ENCODE results near the gene ISOC2.
"Not testable (repeated sequence)": the region's sequence is repeated elsewhere in the genome, so short reads cannot be mapped to it uniquely, and the experiment has no call there.

Gene ISOC2, protein sequence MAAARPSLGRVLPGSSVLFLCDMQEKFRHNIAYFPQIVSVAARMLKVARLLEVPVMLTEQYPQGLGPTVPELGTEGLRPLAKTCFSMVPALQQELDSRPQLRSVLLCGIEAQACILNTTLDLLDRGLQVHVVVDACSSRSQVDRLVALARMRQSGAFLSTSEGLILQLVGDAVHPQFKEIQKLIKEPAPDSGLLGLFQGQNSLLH

DNA sequence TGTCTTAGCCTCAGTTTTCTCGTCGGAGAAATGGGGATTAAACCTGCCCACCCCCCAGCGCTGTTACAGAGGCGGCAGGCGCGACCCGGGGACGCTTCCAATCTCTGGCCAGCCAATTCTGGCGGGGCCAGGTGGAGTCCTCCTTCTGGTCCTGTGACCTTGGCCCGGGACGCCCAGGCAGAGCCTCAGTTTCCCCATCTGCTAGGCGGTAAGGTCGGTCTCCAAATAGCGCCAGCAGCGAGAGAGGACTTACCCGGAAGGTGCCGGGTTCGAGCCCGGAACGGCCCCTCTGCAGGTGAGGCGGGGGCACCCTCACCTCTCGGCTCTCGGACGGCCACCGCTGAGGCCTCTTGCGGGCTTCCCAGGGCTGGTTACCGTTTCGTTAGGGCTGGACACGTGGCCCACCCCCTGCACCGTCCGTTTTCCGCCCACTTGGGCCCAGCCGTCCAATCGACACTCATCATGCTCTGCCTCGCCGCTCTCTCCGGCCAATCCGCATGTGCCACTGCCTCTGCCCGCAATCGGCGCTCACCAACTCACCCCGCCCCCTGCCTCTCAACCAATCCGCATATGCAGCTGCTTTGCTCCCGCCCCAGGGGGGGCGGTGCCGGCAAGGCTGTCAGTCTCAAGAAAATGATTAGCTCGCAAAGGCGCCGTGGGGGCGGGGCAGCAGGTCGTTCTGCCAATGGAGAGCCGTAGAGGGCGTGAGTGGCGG, at the start of gene ISOC2:
TSS of gene ISOC2 (minus strand) at position 384 of the 715 bp plus-strand sequence. CDS start 5,156 bp downstream, outside the sequence.
- DNase-seq (ENCODE audit: low read depth in 3 of 3, low spot score in 1 of 3), result peak; percentile 99 to 100 (median 100)

DNA sequence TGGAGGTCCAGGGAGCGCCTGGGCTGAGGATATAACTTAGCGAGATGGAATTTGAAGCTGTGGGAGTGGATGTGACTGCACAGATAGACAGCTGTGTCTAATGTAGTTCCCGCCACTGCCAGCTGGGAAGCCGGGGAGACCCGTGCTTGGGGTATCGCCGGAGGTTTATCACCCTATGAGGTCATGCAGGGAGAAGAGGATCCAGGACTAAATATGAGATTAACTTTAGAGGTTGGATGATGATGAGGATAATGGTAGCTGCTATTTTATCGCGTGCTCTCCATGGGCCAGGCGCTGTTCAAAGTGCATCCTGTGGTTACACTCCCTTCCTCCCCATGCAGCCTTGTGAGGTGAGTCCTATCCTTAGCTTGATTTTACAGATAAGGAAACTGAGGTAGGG, 46.7 kb upstream of the ISOC2 start:
- DNase-seq (ENCODE audit: low read depth in 3 of 3, low spot score in 1 of 3), result no peak

DNA sequence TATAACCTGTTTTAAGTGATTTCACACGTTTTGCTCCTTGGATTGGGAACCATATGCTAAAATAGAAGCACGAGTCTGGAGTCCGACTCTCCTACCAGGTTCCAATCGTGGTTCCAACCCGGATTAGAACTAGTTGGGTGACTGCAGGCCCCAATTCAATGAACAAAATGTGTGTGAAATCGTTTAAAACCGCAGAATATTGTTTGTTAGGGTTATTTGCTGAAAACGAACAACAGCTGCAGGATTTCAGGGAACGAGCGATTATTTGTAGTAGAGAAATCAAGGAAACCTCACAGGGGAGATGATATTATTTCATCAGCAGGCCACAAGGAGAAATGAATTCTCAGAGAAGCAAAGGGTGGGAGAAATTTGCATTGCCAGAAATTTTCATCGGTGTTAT, 43.5 kb upstream of the ISOC2 start:
- DNase-seq (ENCODE audit: low read depth in 3 of 3, low spot score in 1 of 3), result no peak

DNA sequence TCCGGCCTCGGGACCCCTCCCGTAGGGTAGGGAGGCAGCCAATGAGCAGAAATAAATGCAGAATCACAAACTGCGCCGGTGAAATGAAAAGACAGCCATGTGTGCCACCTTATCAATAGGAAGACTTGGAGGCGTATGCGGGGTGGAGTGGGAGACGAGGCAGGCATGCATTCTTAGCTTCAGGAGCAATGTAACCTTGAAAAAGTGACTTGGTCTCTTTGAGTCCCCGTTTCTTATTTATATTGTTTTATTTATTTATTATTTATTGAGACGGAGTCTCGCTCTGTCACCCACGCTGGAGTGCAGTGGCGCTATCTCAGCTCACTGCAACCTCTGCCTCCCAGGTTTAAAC, 42.8 kb upstream of the ISOC2 start:
- DNase-seq (ENCODE audit: low read depth in 3 of 3, low spot score in 1 of 3), result no peak

DNA sequence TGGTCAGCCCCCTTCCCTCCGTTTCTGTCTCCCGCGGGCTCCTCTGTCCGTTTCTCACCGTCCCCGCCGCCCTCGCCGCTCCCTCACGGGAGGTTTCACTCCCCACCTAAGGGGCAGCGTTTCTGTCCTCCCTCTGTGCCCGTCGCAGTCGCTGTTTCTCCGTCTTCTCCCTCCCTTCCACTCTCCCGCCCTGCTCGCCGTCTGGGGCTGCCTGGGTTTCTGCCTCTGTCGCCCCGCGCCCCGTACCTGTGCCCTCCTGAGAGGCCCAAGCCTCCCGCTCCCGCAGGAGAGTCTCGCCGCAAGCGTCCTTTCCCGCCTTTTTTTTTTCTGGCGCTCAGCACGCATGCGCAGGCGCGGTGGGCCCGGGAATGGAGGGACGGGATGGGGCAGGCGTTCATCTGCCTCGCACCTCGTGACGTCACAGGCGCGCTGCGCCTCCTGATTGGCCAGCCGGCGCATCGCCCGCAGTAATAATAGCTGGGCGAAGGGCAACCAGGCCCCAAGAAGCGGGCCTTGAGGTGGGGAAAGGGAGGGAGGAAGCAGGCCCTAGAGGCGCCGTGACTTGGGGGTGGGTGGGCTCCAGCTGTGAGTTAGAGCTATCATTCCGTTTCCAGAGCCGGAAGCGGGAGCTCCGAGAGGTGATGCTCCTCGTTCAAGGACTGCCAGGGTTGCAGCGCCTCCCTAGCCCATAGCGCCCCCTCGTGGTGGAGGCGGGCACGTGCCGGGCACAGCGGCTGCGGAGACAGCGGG, 42.2 kb upstream of the ISOC2 start:
- peak; percentile 84 to 96 (median 86) for DNase-seq (ENCODE audit: low read depth in 3 of 3, low spot score in 1 of 3)

DNA sequence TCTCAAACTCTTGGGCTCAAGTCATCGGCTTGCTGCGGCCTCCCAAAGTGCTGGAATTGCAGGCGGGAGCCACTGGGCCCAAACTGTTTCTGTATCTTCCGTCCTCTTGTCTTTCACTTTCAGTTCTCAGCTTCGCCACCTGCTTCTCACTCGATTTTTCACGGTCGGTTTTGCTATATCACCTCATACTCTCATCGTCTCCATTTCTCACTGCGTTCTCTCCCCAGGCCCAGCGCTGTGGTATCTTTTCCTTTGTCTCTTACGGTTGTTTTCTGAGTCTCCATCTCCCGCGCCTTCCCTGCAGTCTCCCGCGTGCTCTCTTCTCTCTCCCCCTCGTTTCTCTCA, 41.7 kb upstream of the ISOC2 start:
- no peak for DNase-seq (ENCODE audit: low read depth in 3 of 3, low spot score in 1 of 3)

DNA sequence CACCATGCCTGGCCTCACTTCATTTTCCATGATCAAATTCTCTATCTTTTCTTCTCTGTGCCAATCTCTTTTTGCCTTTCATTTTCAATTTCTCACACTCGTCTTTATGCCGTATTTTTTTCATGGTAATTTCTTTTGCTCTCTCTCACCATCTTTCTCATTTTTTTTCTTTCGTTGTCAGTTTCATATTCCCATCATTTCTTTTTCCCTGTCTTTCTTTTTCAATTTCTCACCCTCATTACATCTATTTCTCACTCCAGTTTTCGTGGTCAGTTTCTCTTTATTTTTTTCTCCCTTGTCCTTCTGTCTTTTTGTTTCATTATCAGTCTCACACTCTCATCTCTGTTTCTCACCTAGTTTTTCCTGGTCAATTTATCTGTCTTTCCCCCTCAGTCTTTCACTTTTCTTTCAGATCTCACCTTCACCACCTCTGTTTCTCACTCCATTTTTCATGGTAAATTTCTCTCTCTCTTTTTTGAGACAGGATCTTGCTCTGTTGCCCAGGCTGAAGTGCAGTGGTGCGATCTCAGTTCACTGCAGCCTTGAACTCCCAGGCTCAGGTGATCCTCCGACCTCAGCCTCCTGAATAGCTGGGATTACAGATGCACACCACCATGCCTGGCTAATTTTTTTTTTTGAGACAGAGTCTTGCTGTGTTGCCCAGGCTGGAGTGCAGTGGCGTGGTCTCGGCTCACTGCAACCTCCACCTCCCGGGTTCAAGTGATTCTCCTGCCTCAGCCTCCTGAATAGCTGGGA, 40.9 kb upstream of the ISOC2 start:
- no peak for DNase-seq (ENCODE audit: low read depth in 3 of 3, low spot score in 1 of 3)

DNA sequence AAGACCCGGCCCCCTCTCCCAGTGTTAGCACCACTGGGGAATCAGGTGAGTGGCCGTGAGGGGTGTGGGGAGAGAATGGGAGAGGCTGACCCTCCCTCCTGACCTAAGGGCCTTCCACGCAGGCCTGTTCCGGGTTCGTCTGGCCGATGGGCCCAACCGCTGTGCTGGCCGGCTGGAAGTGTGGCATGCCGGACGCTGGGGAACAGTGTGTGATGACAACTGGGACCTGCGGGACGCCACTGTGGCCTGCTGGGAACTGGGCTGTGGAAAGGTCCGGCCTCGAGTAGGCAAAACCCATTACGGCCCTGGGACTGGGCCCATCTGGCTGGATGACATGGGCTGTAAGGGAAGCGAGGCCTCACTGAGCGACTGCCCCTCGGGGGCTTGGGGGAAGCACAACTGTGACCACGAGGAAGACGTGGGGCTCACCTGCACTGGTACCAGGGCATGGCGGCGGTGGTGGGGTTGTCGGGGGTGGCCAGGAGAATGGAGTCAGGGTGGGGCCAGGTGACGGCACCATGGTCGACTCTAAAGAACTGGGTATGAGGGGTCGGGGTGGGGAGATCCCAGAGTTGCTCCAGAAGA, 39.0 kb upstream of the ISOC2 start:
- DNase-seq (ENCODE audit: low read depth in 3 of 3, low spot score in 1 of 3), result no peak

DNA sequence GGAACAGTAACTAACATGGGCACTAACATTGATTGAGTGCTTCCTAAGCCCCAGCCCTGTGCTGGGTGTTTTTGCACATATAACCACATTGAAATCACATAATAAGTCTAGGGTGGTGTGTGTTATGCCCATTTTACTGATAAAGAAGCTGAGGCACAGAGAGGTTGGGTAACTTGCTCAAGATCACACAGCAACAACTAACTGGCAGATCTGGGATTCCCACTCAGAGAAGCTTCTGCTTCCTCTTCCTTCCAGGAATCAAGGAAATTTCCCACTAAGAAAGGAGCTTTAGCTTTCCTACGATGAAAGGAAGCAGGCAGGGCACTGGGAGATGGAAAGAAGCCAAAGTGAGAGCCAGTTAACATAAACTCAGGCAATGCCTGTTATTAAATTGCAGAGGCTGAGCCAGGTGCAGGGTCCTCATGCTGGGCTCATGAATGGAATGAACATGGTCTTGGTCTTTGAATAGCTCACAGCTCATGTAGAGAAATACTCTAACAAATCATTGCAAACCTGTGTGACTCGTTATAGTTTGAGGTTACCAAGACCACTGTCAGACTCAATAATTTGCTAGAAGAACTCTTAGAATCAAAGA, 36.9 kb upstream of the ISOC2 start:
- DNase-seq (ENCODE audit: low read depth in 3 of 3, low spot score in 1 of 3), result no peak

DNA sequence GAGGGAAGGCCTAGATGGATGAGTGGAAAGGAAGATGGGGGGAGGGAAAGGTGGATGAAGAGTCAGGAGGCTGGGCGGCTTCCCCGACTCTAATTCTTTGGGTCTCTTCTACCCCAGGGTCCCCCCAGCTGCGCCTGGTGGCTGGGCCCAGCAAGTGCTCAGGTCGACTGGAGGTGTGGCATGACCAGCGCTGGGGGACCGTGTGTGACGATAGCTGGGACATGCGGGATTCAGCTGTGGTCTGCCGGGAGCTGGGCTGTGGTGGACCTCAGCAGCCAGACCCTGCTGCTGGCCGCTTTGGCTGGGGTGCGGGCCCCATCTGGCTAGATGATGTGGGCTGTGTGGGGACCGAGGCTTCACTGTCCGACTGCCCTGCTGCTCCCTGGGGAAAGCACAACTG, 36.3 kb upstream of the ISOC2 start:
- DNase-seq (ENCODE audit: low read depth in 3 of 3, low spot score in 1 of 3), result no peak

DNA sequence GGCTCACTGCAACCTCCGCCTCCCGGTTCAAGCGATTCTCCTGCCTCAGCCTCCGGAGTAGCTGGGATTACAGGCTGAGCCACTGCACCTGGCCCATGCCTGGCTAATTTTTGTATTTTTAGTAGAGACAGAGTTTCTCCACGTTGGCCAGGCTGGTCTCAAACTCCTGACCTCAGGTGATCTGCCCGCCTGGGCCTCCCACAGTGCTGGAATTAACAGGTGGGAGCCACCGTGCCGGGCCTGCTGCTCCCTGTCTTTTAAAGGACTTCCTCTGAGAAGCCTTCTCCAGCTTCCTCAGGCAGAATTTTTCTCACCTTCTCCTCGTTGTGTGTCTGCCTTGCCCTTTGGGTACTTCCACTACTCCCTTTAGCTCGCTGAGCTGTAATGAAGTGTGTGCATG, 35.4 kb upstream of the ISOC2 start:
- DNase-seq (ENCODE audit: low read depth in 3 of 3, low spot score in 1 of 3), result not testable (repeated sequence)

DNA sequence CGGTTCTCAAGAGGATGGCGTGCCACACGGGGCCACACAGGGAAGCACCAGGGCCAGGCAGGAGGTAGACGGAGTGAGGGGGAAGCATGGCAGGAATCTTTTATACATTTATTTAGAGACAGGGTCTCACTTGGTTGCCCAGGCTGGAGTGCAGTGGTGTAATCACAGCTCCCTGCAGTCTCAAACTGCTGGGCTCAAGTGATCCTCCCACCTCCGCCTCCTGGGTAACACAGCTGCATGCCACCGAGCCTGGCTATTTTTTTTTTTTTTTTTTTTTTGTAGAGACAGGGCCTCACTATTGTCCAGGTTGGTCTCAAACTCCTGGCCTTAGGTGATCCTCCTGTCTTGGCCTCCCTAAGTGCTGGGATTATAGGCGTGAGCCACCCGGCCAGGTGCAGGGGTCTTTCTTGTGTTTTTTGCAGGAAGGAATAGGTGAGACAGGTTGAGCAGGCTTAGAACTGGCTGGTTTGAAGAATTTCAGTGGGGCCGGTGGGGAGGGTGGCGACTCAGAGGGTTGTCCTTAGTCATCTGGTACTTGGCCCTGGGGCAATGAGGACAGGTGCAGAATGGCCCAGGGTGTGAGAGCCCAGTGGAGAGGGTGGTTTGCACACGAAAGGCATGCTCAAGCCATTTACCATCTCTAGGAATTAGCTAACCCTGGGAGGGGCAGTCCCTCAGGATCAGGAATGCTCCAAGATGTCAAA, 34.4 kb upstream of the ISOC2 start:
- DNase-seq (ENCODE audit: low read depth in 3 of 3, low spot score in 1 of 3), result no peak

DNA sequence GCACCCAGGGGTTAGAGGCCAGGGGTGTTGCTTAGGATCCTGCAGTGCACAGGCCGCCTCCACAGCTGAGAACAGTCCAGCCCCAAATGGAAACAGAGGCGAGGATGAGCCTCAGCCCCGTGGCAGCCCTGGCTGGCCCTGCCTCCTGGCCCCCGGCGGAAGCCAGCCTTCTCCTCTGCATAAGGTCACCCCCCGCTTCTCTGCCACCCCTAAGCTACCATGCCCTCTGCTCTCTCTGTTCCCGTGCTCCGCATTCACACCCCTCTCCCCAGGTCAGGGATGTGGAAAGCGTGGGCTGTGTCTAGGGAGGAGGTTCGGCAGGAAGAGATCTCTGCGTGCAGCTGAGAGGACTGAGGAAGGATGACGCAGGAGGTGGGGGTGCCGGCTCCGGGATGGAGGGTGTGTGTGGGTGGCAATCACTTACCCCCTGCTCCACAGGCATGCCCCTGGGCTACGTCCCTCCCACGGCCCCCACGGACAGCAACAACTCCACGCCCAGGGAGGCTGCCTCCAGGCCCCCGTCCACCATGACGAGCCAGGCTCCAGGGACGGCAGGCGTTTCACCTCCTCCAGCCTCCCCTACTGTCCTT, 32.8 kb upstream of the ISOC2 start:
- no peak for DNase-seq (ENCODE audit: low read depth in 3 of 3, low spot score in 1 of 3)

DNA sequence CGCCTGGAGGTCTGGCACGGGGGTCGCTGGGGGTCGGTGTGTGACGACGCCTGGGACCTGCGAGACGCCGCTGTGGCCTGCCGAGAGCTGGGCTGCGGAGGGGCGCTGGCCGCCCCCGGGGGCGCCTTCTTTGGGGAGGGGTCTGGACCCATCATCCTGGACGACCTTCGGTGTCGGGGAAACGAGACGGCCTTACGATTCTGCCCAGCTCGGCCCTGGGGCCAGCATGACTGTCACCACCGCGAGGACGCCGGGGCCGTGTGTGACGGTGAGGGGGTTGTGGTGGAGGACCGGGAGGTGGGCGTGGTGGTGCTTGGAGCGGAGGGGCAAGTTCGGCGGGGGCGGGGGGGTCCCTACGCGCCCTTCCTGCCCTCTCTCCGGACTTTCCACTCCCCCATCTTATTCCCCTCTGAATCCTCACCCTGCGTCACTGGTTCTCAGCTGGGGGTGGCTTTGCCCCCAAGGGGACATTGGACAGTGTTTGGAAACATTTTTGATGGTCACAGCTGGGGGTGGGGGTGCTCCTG, 32.3 kb upstream of the ISOC2 start:
- no peak for DNase-seq (ENCODE audit: low read depth in 3 of 3, low spot score in 1 of 3)

DNA sequence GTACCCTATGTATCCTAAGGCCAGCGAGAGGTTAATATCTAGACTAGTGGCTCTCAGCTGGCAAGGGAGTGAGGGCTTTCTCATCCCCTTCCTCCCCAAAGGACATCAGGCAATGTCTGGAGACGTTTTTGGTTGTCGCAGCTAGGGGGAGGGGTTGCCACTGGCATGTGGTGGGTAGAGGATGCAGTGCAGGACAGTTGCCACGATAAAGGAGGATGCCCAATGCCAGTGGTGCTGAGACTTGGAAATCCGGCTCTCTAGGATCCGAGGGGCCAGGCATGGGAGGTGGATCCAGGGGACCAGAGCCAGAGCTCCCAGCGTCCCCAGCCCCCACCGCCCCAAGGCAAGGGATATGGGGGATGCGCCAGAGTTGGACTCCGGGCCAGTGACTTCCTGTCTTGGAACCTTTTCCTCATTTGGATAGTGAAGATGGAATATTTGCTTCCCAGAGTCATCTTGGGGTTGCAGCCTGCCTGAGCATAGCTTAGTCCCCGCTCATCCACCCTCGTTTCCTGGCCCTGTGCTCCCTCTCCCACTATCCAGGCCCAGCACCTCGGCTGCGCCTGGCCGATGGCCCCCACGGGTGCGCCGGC, 31.7 kb upstream of the ISOC2 start:
- DNase-seq (ENCODE audit: low read depth in 3 of 3, low spot score in 1 of 3), result no peak

DNA sequence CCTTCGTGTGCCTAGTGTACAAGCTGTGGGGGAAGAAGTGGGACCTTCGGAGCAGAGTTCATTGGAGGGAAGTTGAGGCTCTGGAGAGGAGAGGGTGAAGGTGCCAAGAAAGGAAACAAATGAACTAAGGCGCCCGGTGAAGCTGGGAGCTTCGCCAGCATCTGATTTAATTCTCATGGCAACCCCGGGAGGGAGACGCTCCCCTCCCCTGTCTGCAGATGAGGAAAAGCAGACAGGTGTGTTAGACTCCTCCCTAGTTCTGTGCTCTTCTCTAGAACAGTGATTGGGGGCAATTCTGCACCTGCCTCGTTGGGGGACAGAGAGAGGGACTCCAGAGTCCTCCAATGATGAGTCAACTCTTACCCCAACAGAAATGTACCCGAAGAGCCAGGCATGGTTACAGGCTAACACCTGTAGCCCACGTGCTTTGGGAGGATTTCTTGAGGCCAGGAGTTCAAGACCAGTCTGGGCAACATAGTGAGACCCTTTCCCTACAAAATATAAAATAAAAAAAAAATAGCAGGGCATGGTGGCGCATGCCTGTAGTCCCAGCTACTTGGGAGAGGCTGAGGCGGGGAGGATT, 31.0 kb upstream of the ISOC2 start:
- DNase-seq (ENCODE audit: low read depth in 3 of 3, low spot score in 1 of 3), result no peak

DNA sequence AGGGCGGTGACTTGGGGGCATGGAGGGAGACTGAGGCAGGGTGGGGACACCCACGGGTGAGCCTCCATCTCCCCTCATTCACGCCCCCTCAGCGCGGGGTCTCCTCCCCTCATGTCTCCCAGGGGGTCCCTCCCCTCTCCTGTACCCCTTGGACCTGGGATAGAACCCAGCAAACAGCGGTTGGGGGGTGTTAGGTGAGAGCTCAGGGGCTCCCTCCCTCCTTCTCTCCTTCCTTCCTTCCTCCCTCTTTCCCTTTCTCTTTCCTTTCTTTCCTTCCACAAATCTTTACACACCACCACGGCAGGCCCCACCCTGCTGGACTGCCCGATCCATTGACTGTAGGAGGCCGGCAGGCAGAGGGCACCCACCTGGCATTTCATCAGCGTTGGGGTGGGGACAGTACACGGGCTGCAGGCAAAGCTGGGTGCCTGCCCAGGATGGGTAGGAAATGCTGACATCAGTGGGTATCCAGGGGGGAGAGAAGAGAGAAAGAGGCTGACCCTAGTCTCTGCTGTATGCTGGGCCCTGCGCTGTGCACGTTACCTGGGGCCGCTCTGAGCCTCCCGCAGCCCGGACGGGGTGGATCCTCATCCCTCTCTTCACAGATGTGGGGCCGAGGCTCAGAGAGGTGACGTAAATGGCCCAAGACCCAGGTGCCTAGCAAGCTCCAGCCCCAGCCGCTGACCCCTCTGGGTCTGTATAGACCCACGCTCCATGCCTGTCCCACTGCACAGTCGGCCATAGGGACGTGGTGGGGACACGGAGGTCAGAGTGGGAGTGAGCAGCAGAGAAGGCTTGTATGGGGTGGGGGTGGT, 30.3 kb upstream of the ISOC2 start:
- no peak for DNase-seq (ENCODE audit: low read depth in 3 of 3, low spot score in 1 of 3)
